GM13977 (cell line): Measurements from ENCODE around the gene BPI.
"Not testable (repeated sequence)": the region's sequence is repeated elsewhere in the genome, so short reads cannot be mapped to it uniquely, and the experiment has no call there.

Source experiments
- DNase-seq: peaks from one replicate; pipeline ENCODE4 v3.0.0; 2012; ENCODE audit warnings: low spot score
- CTCF ChIP-seq: IDR thresholded peaks from 2 replicates; pipeline ENCODE4 v1.5.1; 2012; ENCODE audit warnings: mild to moderate bottlenecking, control low read depth; ENCODE audit not compliant: insufficient read depth; ENCODE audit errors: extremely low read depth, missing control alignments
- in situ Hi-C: fragments of 300-500 bp; cut with MboI; formaldehyde crosslinking; loops from one replicate; pipeline ENCODE4 v1.12.0; 2022; ENCODE audit warnings: low sequenced_read_pairs, low pct_unique_long_range_greater_than_20kb, mixed read lengths, inconsistent platforms; ENCODE audit not compliant: unreplicated experiment

The BPI gene

GRCh38 chr20:38337561-38338140, 33.7 kb downstream of the BPI start:
- peak; percentile 42 for TF ChIP-seq CTCF
- DNase-seq: no peak
- in situ Hi-C loops: no loop called here

- in situ Hi-C loops: no loop called here
- TF ChIP-seq CTCF: no peak
- no peak for DNase-seq
Observed at GRCh38 chr20:38338849-38339520, 35.0 kb downstream of the BPI start.

- in situ Hi-C loops, DNase-seq: not testable (repeated sequence)
Observed at GRCh38 chr20:38339521-38339896, 35.6 kb downstream of the BPI start.

GRCh38 chr20:38339997-38340396, 36.0 kb downstream of the BPI start:
- DNase-seq: no peak
- in situ Hi-C loops: no loop called here
- no peak for TF ChIP-seq CTCF

GRCh38 chr20:38340693-38341092, 36.7 kb downstream of the BPI start:
- DNase-seq: no peak
- no peak for TF ChIP-seq CTCF
- in situ Hi-C loops: no loop called here

GRCh38 chr20:38342216-38342615, 38.3 kb downstream of the BPI start:
- no peak for DNase-seq
- TF ChIP-seq CTCF: no peak
- in situ Hi-C loops: no loop called here

GRCh38 chr20:38342713-38343310, 38.9 kb downstream of the BPI start:
- in situ Hi-C loops: no loop called here
- TF ChIP-seq CTCF: no peak
- no peak for DNase-seq
